CD8-positive, alpha-beta memory T cell (primary cell): ENCODE results near the gene MSI2. TPM values are rescaled to one million over a fixed set of nuclear protein-coding genes. Genes with fewer than 3 reads are reported as not detected.

Source experiments
- CTCF ChIA-PET: fragments of 350-600 bp; sonication (Branson Sonifier 250); formaldehyde crosslinking; loops from one replicate; lab custom pipeline; 2021; ENCODE audit warnings: antibody characterized with exemption; lab: Charles Lee
- POLR2A ChIA-PET: fragments of 350-600 bp; sonication (Branson Sonifier 250); formaldehyde crosslinking; loops from one replicate; lab custom pipeline; 2021; ENCODE audit warnings: antibody characterized with exemption; lab: Charles Lee
- DNase-seq, 5 donors: peaks; one replicate each; pipeline versions ENCODE4 v3.0.0 to v3.0.0-alpha.2; 2020 to 2022; ENCODE audit warnings: mixed read lengths in 1 of 5
- H3K27ac ChIP-seq: one replicate; pipeline ENCODE4 v1.7.0; 2013; ENCODE audit warnings: low read depth, mild to moderate bottlenecking, low read length, moderate library complexity
- H3K27me3 ChIP-seq: 2 replicates; pipeline ENCODE4 v1.7.0; 2013; ENCODE audit warnings: low read length, mild to moderate bottlenecking; ENCODE audit not compliant: insufficient read depth, poor library complexity, severe bottlenecking
- H3K36me3 ChIP-seq: 2 replicates; pipeline ENCODE4 v1.7.0; 2013; ENCODE audit warnings: mild to moderate bottlenecking, low read length, moderate library complexity; ENCODE audit not compliant: insufficient read depth
- H3K4me1 ChIP-seq: 2 replicates; pipeline ENCODE4 v1.7.0; 2013; ENCODE audit warnings: mild to moderate bottlenecking, low read length, moderate library complexity; ENCODE audit not compliant: insufficient read depth
- H3K4me3 ChIP-seq: 2 replicates; pipeline ENCODE4 v1.7.0; 2013; ENCODE audit warnings: mild to moderate bottlenecking, low read length
- H3K9me3 ChIP-seq: 2 replicates; pipeline ENCODE4 v1.7.0; 2013; ENCODE audit warnings: mild to moderate bottlenecking, low read length
- H3K27ac Mint-ChIP-seq, 8 donors: one replicate each; pipeline ENCODE4 v1.8.0; 2020 to 2021; ENCODE audit warnings: mixed read lengths in 8 of 8, mild to moderate bottlenecking in 6 of 8, inconsistent platforms in 3 of 8, moderate library complexity in 3 of 8
- H3K27me3 Mint-ChIP-seq, 2 donors: one replicate each; pipeline ENCODE4 v1.8.0; 2020 to 2021; ENCODE audit warnings: mixed read lengths in 2 of 2, mild to moderate bottlenecking in 1 of 2, moderate library complexity in 1 of 2
- H3K36me3 Mint-ChIP-seq, 3 donors: one replicate each; pipeline ENCODE4 v1.8.0; 2020 to 2021; ENCODE audit warnings: mixed read lengths in 3 of 3, inconsistent platforms in 1 of 3, mild to moderate bottlenecking in 1 of 3
- H3K4me1 Mint-ChIP-seq, 3 donors: one replicate each; pipeline ENCODE4 v1.8.0; 2020 to 2021; ENCODE audit warnings: mixed read lengths in 3 of 3, inconsistent platforms in 1 of 3, mild to moderate bottlenecking in 1 of 3
- H3K4me3 Mint-ChIP-seq, 7 donors: one replicate each; pipeline ENCODE4 v1.8.0; 2020 to 2021; ENCODE audit warnings: mixed read lengths in 7 of 7, mild to moderate bottlenecking in 6 of 7, moderate library complexity in 4 of 7, inconsistent platforms in 2 of 7
- H3K9me3 Mint-ChIP-seq, 5 donors: one replicate each; pipeline ENCODE4 v1.8.0; 2020 to 2022; ENCODE audit warnings: mixed read lengths in 5 of 5, mild to moderate bottlenecking in 3 of 5, moderate library complexity in 2 of 5, inconsistent platforms in 1 of 5
- polyA plus RNA-seq: library from polyadenylated mRNA; unstranded; fragments of 300-500 nt; fragmentation: Illumina TruSeq; gene quantifications from one replicate; pipeline ENCODE4 v1.2.3, GENCODE V29; 2021
- total RNA-seq, 2 experiments: library from RNA; stranded (reverse); gene quantifications; one replicate each; pipeline ENCODE4 v1.2.3, GENCODE V29; 2021

The MSI2 gene
- total and polyA plus RNA-seq, 3 experiments from 2014 or later, result 2.3 to 58.0 (median 57.1) TPM

GRCh38 chr17:57332501-57332900, 76.2 kb downstream of the MSI2 start:
- CTCF ChIA-PET, result no interaction called here

DNA sequence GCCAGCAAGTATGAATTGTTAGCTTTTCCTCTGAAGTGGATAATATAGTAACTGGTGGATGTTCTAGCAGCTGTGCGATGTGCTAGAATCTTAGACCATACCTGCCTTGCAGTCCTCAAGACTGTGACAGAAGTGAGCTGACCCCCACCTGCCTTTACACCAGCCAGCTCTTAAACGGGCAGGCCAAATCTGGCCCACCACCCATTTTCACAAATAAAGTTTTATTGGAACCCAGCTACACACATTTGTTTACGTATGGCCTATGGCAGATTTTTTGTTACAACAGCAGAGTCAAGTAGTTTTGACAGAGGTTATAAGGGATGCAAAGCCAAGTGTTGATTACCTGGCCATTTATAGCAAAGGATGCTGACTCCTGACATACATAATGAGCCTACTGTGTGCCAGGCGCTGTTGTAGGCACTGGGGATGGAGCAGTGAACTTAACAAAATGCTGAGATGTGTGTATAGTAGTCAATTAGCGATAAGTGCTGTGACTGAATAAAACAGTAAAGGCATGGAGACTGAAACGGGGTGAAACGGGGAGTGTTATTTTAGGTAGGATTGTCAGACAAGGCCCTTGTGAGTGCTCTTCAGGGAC, 79.0 kb downstream of the MSI2 start:
- H3K27me3 Mint-ChIP-seq, result no peaks in the 10 kb centered on the region
- Histone ChIP-seq H3K4me3 (no peak overlapping the region), H3K36me3 (no peaks in the 10 kb centered on the region), H3K27ac (no peak overlapping the region), H3K9me3 (no peaks in the 10 kb centered on the region), H3K4me1 (no peaks in the 10 kb centered on the region), H3K27me3 (no peaks in the 10 kb centered on the region)
- H3K36me3 Mint-ChIP-seq, result peaks cover 0 to 22% (median 7%) of the 10 kb centered on the region in 3 donors
- H3K9me3 Mint-ChIP-seq, result no peaks in the 10 kb centered on the region
- CTCF ChIA-PET, result interaction anchor here (0.8 to 0.9 kb wide), 2 partner anchors 18 to 30 kb away, joined by 3 read pairs; no protein-coding TSS in a partner anchor
- peaks cover 20 to 51% (median 45%) of the 10 kb centered on the region in 3 donors for H3K4me1 Mint-ChIP-seq
- POLR2A ChIA-PET, result interaction anchor here (0.5 kb wide), 1 partner anchor 78 kb away, joined by 5 read pairs; no protein-coding TSS in a partner anchor
- no peak overlapping the region for H3K4me3 Mint-ChIP-seq
- peak overlapping the region in 1 of 8 donors; percentile 29 for H3K27ac Mint-ChIP-seq
- no peak for DNase-seq

More at GRCh38 chr17:57332501-57332900, 76.2 kb downstream of the MSI2 start:
- H3K9me3 Mint-ChIP-seq, result no peaks in the 10 kb centered on the region
- no peaks in the 10 kb centered on the region for H3K36me3 ChIP-seq
- H3K4me3 Mint-ChIP-seq, result no peak overlapping the region
- POLR2A ChIA-PET, result no interaction called here
- no peaks in the 10 kb centered on the region for H3K4me1 ChIP-seq
- no peak overlapping the region for H3K27ac Mint-ChIP-seq
- H3K4me3 ChIP-seq, result no peak overlapping the region
- H3K27me3 ChIP-seq, result no peaks in the 10 kb centered on the region
- H3K9me3 ChIP-seq, result no peaks in the 10 kb centered on the region
- no peaks in the 10 kb centered on the region for H3K27me3 Mint-ChIP-seq
- H3K36me3 Mint-ChIP-seq, result peaks cover 0 to 14% (median 4%) of the 10 kb centered on the region in 3 donors
- H3K4me1 Mint-ChIP-seq, result peaks cover 25 to 39% (median 38%) of the 10 kb centered on the region in 3 donors
- no peak overlapping the region for H3K27ac ChIP-seq
- DNase-seq, result no peak

- Mint-ChIP-seq H3K27me3 (no peaks in the 10 kb centered on the region), H3K36me3 (peaks cover 0 to 20% (median 7%) of the 10 kb centered on the region in 3 donors), H3K4me1 (peaks cover 30 to 64% (median 62%) of the 10 kb centered on the region in 3 donors), H3K27ac (no peak overlapping the region), H3K9me3 (no peaks in the 10 kb centered on the region), H3K4me3 (no peak overlapping the region)
- Histone ChIP-seq H3K36me3 (no peaks in the 10 kb centered on the region), H3K27me3 (no peaks in the 10 kb centered on the region), H3K9me3 (no peaks in the 10 kb centered on the region), H3K27ac (no peak overlapping the region), H3K4me1 (no peaks in the 10 kb centered on the region), H3K4me3 (no peak overlapping the region)
- ChIA-PET CTCF (interaction anchor here (1.7 kb wide), 1 partner anchor 94 kb away, joined by 6 read pairs; no protein-coding TSS in a partner anchor), POLR2A (no interaction called here)
- no peak for DNase-seq
These were observed 81.1 kb downstream of the MSI2 start for GRCh38 chr17:57337390-57337789.

GRCh38 chr17:57338257-57338914, 82.1 kb downstream of the MSI2 start:
- Mint-ChIP-seq H3K27me3 (no peaks in the 10 kb centered on the region), H3K9me3 (no peaks in the 10 kb centered on the region)

GRCh38 chr17:57340160-57340981, 84.0 kb downstream of the MSI2 start:
- no peaks in the 10 kb centered on the region for H3K36me3 ChIP-seq
- CTCF ChIA-PET, result no interaction called here
- POLR2A ChIA-PET, result no interaction called here
- no peak overlapping the region for H3K27ac ChIP-seq
- no peaks in the 10 kb centered on the region for H3K4me1 ChIP-seq
- no peaks in the 10 kb centered on the region for H3K27me3 Mint-ChIP-seq
- H3K9me3 Mint-ChIP-seq, result no peaks in the 10 kb centered on the region
- no peaks in the 10 kb centered on the region for H3K27me3 ChIP-seq
- H3K36me3 Mint-ChIP-seq, result peaks cover 0 to 19% (median 10%) of the 10 kb centered on the region in 3 donors
- no peak overlapping the region for H3K4me3 ChIP-seq
- H3K9me3 ChIP-seq, result no peaks in the 10 kb centered on the region
- no peak overlapping the region for H3K4me3 Mint-ChIP-seq
- H3K27ac Mint-ChIP-seq, result peak overlapping the region in 2 of 8 donors; percentile 36 to 84
- DNase-seq, result no peak
- peaks cover 34 to 74% (median 62%) of the 10 kb centered on the region in 3 donors for H3K4me1 Mint-ChIP-seq

More at GRCh38 chr17:57338257-57338914, 82.1 kb downstream of the MSI2 start:
- Histone ChIP-seq H3K27me3 (no peaks in the 10 kb centered on the region), H3K4me1 (no peaks in the 10 kb centered on the region), H3K9me3 (no peaks in the 10 kb centered on the region), H3K4me3 (no peak overlapping the region), H3K36me3 (no peaks in the 10 kb centered on the region), H3K27ac (no peak overlapping the region)
- ChIA-PET POLR2A (no interaction called here), CTCF (interaction anchor here (1.7 kb wide), 1 partner anchor 95 kb away, joined by 6 read pairs; no protein-coding TSS in a partner anchor)
- no peak for DNase-seq
- Mint-ChIP-seq H3K4me1 (peaks cover 31 to 68% (median 64%) of the 10 kb centered on the region in 3 donors), H3K27ac (peak overlapping the region in 2 of 8 donors; percentile 1 to 13), H3K36me3 (peaks cover 0 to 17% (median 6%) of the 10 kb centered on the region in 3 donors), H3K4me3 (no peak overlapping the region)

- H3K4me3 Mint-ChIP-seq, result no peak overlapping the region
- POLR2A ChIA-PET, result no interaction called here
- Histone ChIP-seq H3K27me3 (no peaks in the 10 kb centered on the region), H3K36me3 (no peaks in the 10 kb centered on the region), H3K4me3 (no peak overlapping the region), H3K27ac (no peak overlapping the region), H3K4me1 (no peaks in the 10 kb centered on the region), H3K9me3 (no peaks in the 10 kb centered on the region)
- peaks cover 0 to 22% (median 10%) of the 10 kb centered on the region in 3 donors for H3K36me3 Mint-ChIP-seq
- no peak for DNase-seq
- H3K27me3 Mint-ChIP-seq, result no peaks in the 10 kb centered on the region
- H3K4me1 Mint-ChIP-seq, result peaks cover 27 to 62% (median 52%) of the 10 kb centered on the region in 3 donors
- no peaks in the 10 kb centered on the region for H3K9me3 Mint-ChIP-seq
- H3K27ac Mint-ChIP-seq, result peak overlapping the region in 4 of 8 donors; percentile 6 to 47 (median 24)
- CTCF ChIA-PET, result interaction anchor here (1.4 kb wide), 1 partner anchor 12 kb away, joined by 3 read pairs; no protein-coding TSS in a partner anchor
These were observed 85.6 kb downstream of the MSI2 start for GRCh38 chr17:57341611-57342540.

DNA sequence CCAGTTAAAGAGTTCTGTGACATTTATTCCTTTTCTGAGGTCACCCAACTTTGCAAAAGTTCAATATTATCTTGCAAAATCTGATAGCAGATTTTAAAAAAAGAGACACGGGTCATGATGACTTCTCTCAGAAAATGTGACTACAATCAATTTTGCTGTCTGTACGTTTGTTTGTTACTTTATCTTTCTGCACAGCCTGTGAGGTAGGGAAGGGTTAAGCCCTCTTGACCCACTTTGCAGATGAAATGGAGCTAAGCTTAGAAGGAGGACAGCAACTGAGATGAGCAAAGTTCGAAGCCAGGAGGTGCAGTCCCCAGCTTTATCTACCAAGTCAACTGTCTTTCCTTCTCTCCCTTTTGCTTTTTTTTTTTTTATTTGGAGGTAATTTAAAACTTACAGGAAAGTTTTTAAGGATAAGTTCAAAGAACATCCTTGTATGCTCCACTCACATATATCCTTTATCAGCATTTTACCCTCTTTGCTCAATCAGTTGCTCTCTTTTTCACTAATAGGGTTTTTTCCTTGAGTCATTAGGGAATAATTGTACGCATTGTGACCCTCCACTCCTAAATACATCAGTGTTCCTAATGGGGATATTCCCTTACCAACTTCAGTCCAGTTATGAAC, 86.8 kb downstream of the MSI2 start:
- H3K9me3 ChIP-seq, result no peaks in the 10 kb centered on the region
- peaks cover 30 to 53% (median 47%) of the 10 kb centered on the region in 3 donors for H3K4me1 Mint-ChIP-seq
- no peak for DNase-seq
- CTCF ChIA-PET, result no interaction called here
- no peaks in the 10 kb centered on the region for H3K27me3 ChIP-seq
- no peaks in the 10 kb centered on the region for H3K27me3 Mint-ChIP-seq
- H3K27ac Mint-ChIP-seq, result peak overlapping the region in 3 of 8 donors; percentile 0 to 46 (median 38)
- no peaks in the 10 kb centered on the region for H3K4me1 ChIP-seq
- H3K4me3 Mint-ChIP-seq, result no peak overlapping the region
- no peaks in the 10 kb centered on the region for H3K9me3 Mint-ChIP-seq
- H3K27ac ChIP-seq, result no peak overlapping the region
- H3K4me3 ChIP-seq, result no peak overlapping the region
- peaks cover 8% of the 10 kb centered on the region for H3K36me3 ChIP-seq
- POLR2A ChIA-PET, result no interaction called here
- H3K36me3 Mint-ChIP-seq, result peaks cover under 1 to 34% (median 13%) of the 10 kb centered on the region in 3 donors
